ENCODE measurements around the gene SLX4.

SLX4 gene

GRCh38 chr16:3580251-3580651 is 31.2 kb downstream of the SLX4 start:
- no peak for DNase-seq

GRCh38 chr16:3579776-3580175 is 31.6 kb downstream of the SLX4 start:
- no peak for DNase-seq

- DNase-seq = no peak
These were observed 32.5 kb downstream of the SLX4 start for GRCh38 chr16:3578610-3579551.

- no peak for DNase-seq
These were observed 33.3 kb downstream of the SLX4 start for GRCh38 chr16:3578121-3578520.

- no peak for DNase-seq
These were observed 34.1 kb downstream of the SLX4 start, which contains the start of gene NLRC3 for GRCh38 chr16:3577302-3577752. Gene NLRC3 (minus strand): TSS chr16:3577403. CDS start chr16:3565036, 12,367 bp downstream.

- no peak for DNase-seq
These were observed 35.2 kb downstream of the SLX4 start for GRCh38 chr16:3576211-3576610.

- no peak for DNase-seq
These were observed 35.9 kb downstream of the SLX4 start for GRCh38 chr16:3575491-3575890.

- no peak for DNase-seq
These were observed 37.2 kb downstream of the SLX4 start for GRCh38 chr16:3574195-3574594.

GRCh38 chr16:3573146-3573815 is 38.1 kb downstream of the SLX4 start:
- no peak for DNase-seq

GRCh38 chr16:3570420-3571062 is 40.9 kb downstream of the SLX4 start:
- DNase-seq = no peak

GRCh38 chr16:3569851-3570250 is 41.6 kb downstream of the SLX4 start:
- no peak for DNase-seq

GRCh38 chr16:3566990-3567389 is 44.4 kb downstream of the SLX4 start:
- DNase-seq = no peak

GRCh38 chr16:3564889-3565141 is 46.6 kb downstream of the SLX4 start:
- no peak for DNase-seq

GRCh38 chr16:3564130-3564888 is 47.1 kb downstream of the SLX4 start:
- no peak for DNase-seq

- no peak for DNase-seq
These were observed 48.4 kb downstream of the SLX4 start for GRCh38 chr16:3562914-3563480.

- no peak for DNase-seq
These were observed 49.8 kb downstream of the SLX4 start for GRCh38 chr16:3561626-3562025.

GRCh38 chr16:3554351-3554928 is 57.0 kb downstream of the SLX4 start:
- no peak for DNase-seq

- no peak for DNase-seq
These were observed 58.1 kb downstream of the SLX4 start for GRCh38 chr16:3553138-3553923.

- no peak for DNase-seq
These were observed 60.3 kb downstream of the SLX4 start for GRCh38 chr16:3550851-3551847.

- no peak for DNase-seq
These were observed 61.5 kb downstream of the SLX4 start for GRCh38 chr16:3549906-3550305.
